Amniotic epithelial cell (primary cell): ENCODE data around the gene KRT2.
"Not testable (repeated sequence)": the region's sequence is repeated elsewhere in the genome, so short reads cannot be mapped to it uniquely, and the experiment has no call there.

ENCODE experiments used
- DNase-seq: peaks from one replicate; pipeline ENCODE4 v3.0.0-alpha.2; 2010; ENCODE audit warnings: low read depth

Gene KRT2

GRCh38 chr12:52684431-52684830 is 32.4 kb upstream of the KRT2 start:
- no peak for DNase-seq

- no peak for DNase-seq
Observed at GRCh38 chr12:52683575-52684300, 31.7 kb upstream of the KRT2 start.

GRCh38 chr12:52682938-52683574 is 31.0 kb upstream of the KRT2 start:
- DNase-seq, result no peak

- DNase-seq, result no peak
Observed at GRCh38 chr12:52682381-52682660, 30.3 kb upstream of the KRT2 start.

GRCh38 chr12:52681526-52682380 is 29.7 kb upstream of the KRT2 start:
- no peak for DNase-seq

GRCh38 chr12:52680363-52680762 is 28.4 kb upstream of the KRT2 start, which contains the start of gene KRT1:
Gene KRT1 (minus strand): TSS chr12:52680407. CDS start chr12:52680348, 59 bp downstream.
- DNase-seq, result no peak

- no peak for DNase-seq
Observed at GRCh38 chr12:52679875-52680274, 27.9 kb upstream of the KRT2 start.

GRCh38 chr12:52677671-52678070 is 25.7 kb upstream of the KRT2 start:
- DNase-seq, result no peak

GRCh38 chr12:52677126-52677525 is 25.1 kb upstream of the KRT2 start:
- DNase-seq, result no peak

- DNase-seq, result no peak
Observed at GRCh38 chr12:52676163-52676562, 24.2 kb upstream of the KRT2 start.

GRCh38 chr12:52675301-52675701 is 23.3 kb upstream of the KRT2 start:
- DNase-seq, result no peak

GRCh38 chr12:52674433-52674775 is 22.4 kb upstream of the KRT2 start:
- no peak for DNase-seq

- no peak for DNase-seq
Observed at GRCh38 chr12:52673713-52674432, 21.9 kb upstream of the KRT2 start.

GRCh38 chr12:52673217-52673616 is 21.2 kb upstream of the KRT2 start:
- DNase-seq, result no peak

- DNase-seq, result peak; percentile 61
Observed at GRCh38 chr12:52672321-52672933, 20.4 kb upstream of the KRT2 start.

- DNase-seq, result no peak
Observed at GRCh38 chr12:52670961-52671360, 18.9 kb upstream of the KRT2 start.

GRCh38 chr12:52670506-52670905 is 18.5 kb upstream of the KRT2 start:
- no peak for DNase-seq

- DNase-seq, result not testable (repeated sequence)
Observed at GRCh38 chr12:52669941-52670340, 17.9 kb upstream of the KRT2 start.

- no peak for DNase-seq
Observed at GRCh38 chr12:52669426-52669825, 17.4 kb upstream of the KRT2 start.

GRCh38 chr12:52667931-52668330 is 15.9 kb upstream of the KRT2 start:
- no peak for DNase-seq

GRCh38 chr12:52667509-52667908 is 15.5 kb upstream of the KRT2 start:
- DNase-seq, result no peak

- DNase-seq, result no peak
Observed at GRCh38 chr12:52666471-52666870, 14.5 kb upstream of the KRT2 start.
